HepG2 (cell line): ENCODE results near the gene STARD10. TPM values are rescaled to one million over a fixed set of nuclear protein-coding genes. Genes with fewer than 3 reads are reported as not detected.

Experiments used
- ATAC-seq: fragments of 200-7000 bp; cut with Tn5 transposase; 3 replicates; pipeline ENCODE4 v1.9.1; 2020; ENCODE audit warnings: mild to moderate bottlenecking, moderate library complexity
- BruUV-seq: library from RNA; stranded (reverse); fragments of 400-500 nt; replicated peaks from 2 replicates; lab custom pipeline; 2021; lab: Mats Ljungman, UMichigan
- CTCF ChIA-PET: fragments of 300-600 bp; formaldehyde crosslinking; extraction: SDS; loops from one replicate; lab custom pipeline; 2021; ENCODE audit warnings: low total read pairs, inconsistent platforms, low intra/inter-chr PET ratio; lab: Yijun Ruan, JAX
- POLR2A ChIA-PET: fragments of 350-600 bp; sonication (Branson Sonifier 250); formaldehyde crosslinking; loops from one replicate; lab custom pipeline; 2020; ENCODE audit warnings: antibody characterized with exemption, inconsistent platforms; lab: Yijun Ruan, JAX
- DNase-seq: peaks from one replicate; pipeline ENCODE4 v3.0.0-alpha.2; 2015; ENCODE audit warnings: low spot score
- FAIRE-seq: peaks from 3 replicates; lab custom pipeline; 2011; peaks lifted over from hg19 to GRCh38; lab: Jason Lieb, UNC
- H2AFZ ChIP-seq: one replicate; pipeline ENCODE4 v1.6.1; 2011; ENCODE audit warnings: low read length, inconsistent platforms
- H3K27ac ChIP-seq: fragments of 300-600 bp; 3 replicates; pipeline ENCODE4 v1.8.0; 2011; ENCODE audit warnings: mixed run types, mild to moderate bottlenecking, mixed read lengths, low read length, inconsistent platforms; ENCODE audit not compliant: insufficient read depth; ENCODE audit errors: extremely low read length
- H3K27me3 ChIP-seq, 2 experiments: fragments of 200-600 bp in 1 of 2; 2 replicates in 1 of 2; 3 replicates in 1 of 2; pipeline versions ENCODE4 v1.6.0 to v1.8.0; 2011; ENCODE audit warnings: low read length in 2 of 2, mild to moderate bottlenecking in 2 of 2, moderate library complexity in 2 of 2, inconsistent platforms in 1 of 2; ENCODE audit not compliant: insufficient read depth in 2 of 2, control insufficient read depth in 1 of 2
- H3K36me3 ChIP-seq, 2 experiments: fragments of 200-600 bp in 1 of 2; replicated peaks in 1 of 2; 2 replicates in 1 of 2; 3 replicates in 1 of 2; pipeline versions ENCODE4 v1.5.1 to v1.8.0; 2011; ENCODE audit warnings: low read length in 2 of 2, inconsistent platforms in 1 of 2; ENCODE audit not compliant: insufficient read depth in 2 of 2, control insufficient read depth in 1 of 2
- H3K4me1 ChIP-seq: 2 replicates; pipeline ENCODE4 v1.5.1; 2012; ENCODE audit warnings: low read length, inconsistent platforms; ENCODE audit not compliant: insufficient read depth
- H3K4me2 ChIP-seq: 2 replicates; pipeline ENCODE4 v1.6.0; 2011; ENCODE audit warnings: low read depth, low read length, inconsistent platforms
- H3K4me3 ChIP-seq, 3 experiments: fragments of 200-600 bp in 1 of 3; sonication (generic), shearing (Covaris generic) in 1 of 3; replicated peaks in 1 of 3; 2 replicates each; pipeline ENCODE4 v1.5.1; 2011 to 2016; ENCODE audit warnings: low read length in 3 of 3, inconsistent platforms in 2 of 3, low read depth in 2 of 3, mild to moderate bottlenecking in 2 of 3, control low read depth in 1 of 3, mixed read lengths in 1 of 3; ENCODE audit not compliant: insufficient read depth in 1 of 3
- H3K79me2 ChIP-seq: one replicate; pipeline ENCODE4 v1.6.1; 2011; ENCODE audit warnings: low read length, inconsistent platforms; ENCODE audit not compliant: insufficient read depth
- H3K9ac ChIP-seq: 2 replicates; pipeline ENCODE4 v1.6.0; 2011; ENCODE audit warnings: mild to moderate bottlenecking, low read depth, low read length, inconsistent platforms; ENCODE audit not compliant: insufficient read depth
- H3K9me3 ChIP-seq: 2 replicates; pipeline ENCODE4 v1.5.1; 2012; ENCODE audit warnings: mild to moderate bottlenecking, low read length
- H4K20me1 ChIP-seq: 2 replicates; pipeline ENCODE4 v1.6.0; 2011; ENCODE audit warnings: inconsistent platforms, mild to moderate bottlenecking, low read length, moderate library complexity; ENCODE audit not compliant: insufficient read depth
- FOSL2 ChIP-seq: sonication (generic); formaldehyde crosslinking; IDR thresholded peaks from 2 replicates; pipeline ENCODE4 v1.4.0; 2020; ENCODE audit warnings: missing genetic modification reagents
- FOXM1 ChIP-seq: sonication (generic); formaldehyde crosslinking; IDR thresholded peaks from 2 replicates; pipeline ENCODE4 v1.5.0; 2020; ENCODE audit warnings: missing genetic modification reagents
- GABPB1 ChIP-seq: IDR thresholded peaks from 2 replicates; pipeline ENCODE4 v1.6.1; 2016; ENCODE audit warnings: mild to moderate bottlenecking, missing genetic modification reagents, moderate library complexity, missing compliant biosample characterization
- HIVEP1 ChIP-seq: sonication (generic); formaldehyde crosslinking; IDR thresholded peaks from 2 replicates; pipeline ENCODE4 v1.4.0; 2020; ENCODE audit warnings: mild to moderate bottlenecking, missing genetic modification reagents
- RBM22 ChIP-seq: fragments of 200-400 bp; formaldehyde crosslinking; optimal IDR thresholded peaks from 2 replicates; pipeline ENCODE3; 2017; ENCODE audit warnings: mild to moderate bottlenecking, low read length, moderate library complexity
- WGBS: methylation state at CpG from one replicate; pipeline ENCODE4 v1.1.6; 2017; ENCODE audit warnings: low lambda C conversion rate; 5-methylcytosine and 5-hydroxymethylcytosine counted together
- in situ Hi-C: cut with HindIII; loops from 2 replicates; pipeline ENCODE4 v1.10.0; 2017; ENCODE audit warnings: low pct_unique_long_range_greater_than_20kb; ENCODE audit not compliant: extremely low pct_ligation_motif_present
- intact Hi-C: fragments of 100-400 bp; cut with micrococcal nuclease; formaldehyde crosslinking; loops from one replicate; pipeline ENCODE4 v1.10.0; 2022; ENCODE audit not compliant: unreplicated experiment
- polyA plus RNA-seq, 8 experiments: library from polyadenylated mRNA; depleted of rRNA in 3 of 8; stranded (reverse) in 7 of 8; unstranded in 1 of 8; fragments of >200 nt; fragmentation: Illumina TruSeq in 4 of 8; extraction: Trizol in 4 of 8; gene quantifications; 2 replicates each; pipeline versions ENCODE4 v1.2.1 to v1.2.3, GENCODE V29; 2011 to 2016; ENCODE audit warnings: low read depth in 4 of 8, missing spikeins in 1 of 8, mixed read lengths in 1 of 8; ENCODE audit not compliant: insufficient read depth in 1 of 8
- total RNA-seq, 5 experiments: library from RNA; depleted of rRNA; stranded (reverse); fragments of >200 nt; fragmentation: Illumina TruSeq; extraction: Trizol; gene quantifications; 2 replicates each; pipeline ENCODE4 v1.2.3, GENCODE V29; 2016; ENCODE audit warnings: low read depth in 1 of 5
- TF ChIP-seq, protein P1 (sequence below): sonication (generic); formaldehyde crosslinking; IDR thresholded peaks from 2 replicates; pipeline ENCODE4 v1.4.0; 2020; ENCODE audit warnings: missing genetic modification reagents

The STARD10 gene
- total and polyA plus RNA-seq, 2 of the 13 experiments (the other 11 are each of a cell fraction or from before 2014, with no cell fraction given) = 260 to 341 TPM

DNA sequence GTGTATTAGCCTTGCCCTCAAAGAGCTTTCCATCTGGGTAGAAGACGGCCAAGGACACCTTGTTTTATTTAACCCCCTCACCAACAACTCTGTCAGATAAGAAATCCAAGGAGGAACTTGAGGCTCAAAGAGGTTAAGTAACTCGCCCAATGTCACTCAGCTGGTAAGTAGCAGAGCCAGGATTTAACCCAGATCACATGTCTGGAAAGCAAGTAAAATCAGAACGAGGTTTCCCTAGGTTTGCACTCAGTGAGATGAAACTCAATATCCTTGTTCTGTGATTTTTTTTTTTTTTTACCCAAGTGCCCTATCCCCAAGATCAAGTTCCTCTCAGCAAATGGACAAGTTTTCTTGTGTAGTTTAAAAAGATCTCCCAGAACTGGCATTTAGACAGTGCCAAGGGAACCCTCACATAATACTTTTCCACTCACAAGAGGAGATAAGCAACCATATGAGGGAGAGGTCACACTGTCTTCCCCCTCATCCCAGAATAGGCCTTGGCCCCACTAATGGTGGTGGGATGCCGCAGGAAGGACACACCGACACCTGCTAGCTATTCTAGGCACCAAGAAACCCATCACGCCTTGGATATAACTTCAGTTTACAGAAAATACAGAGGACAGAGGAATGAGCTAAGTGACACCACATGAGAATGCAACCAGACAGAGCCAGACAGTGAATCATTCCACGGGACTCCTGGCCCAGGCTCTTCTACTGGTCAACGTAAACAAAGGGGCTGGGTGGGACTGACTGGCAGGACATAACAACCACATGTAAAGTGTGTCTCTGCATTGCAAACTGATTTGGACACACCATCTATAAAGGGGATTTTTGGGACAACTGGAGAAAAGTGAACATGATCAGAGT is 33.1 kb downstream of the STARD10 start:
- Histone ChIP-seq H3K4me1 (peaks cover 21% of the 10 kb centered on the region), H2AFZ (no peak overlapping the region), H3K4me3 (no peak overlapping the region), H3K9me3 (no peaks in the 10 kb centered on the region), H4K20me1 (0 out of 2 replicates have a peak, but pooled peaks cover 3% of the 10 kb centered on the region), H3K27ac (no peak overlapping the region), H3K9ac (no peak overlapping the region), H3K4me2 (no peak overlapping the region), H3K36me3 (peaks cover 35 to 58% of the 10 kb centered on the region in 2 experiments), H3K27me3 (no peaks in the 10 kb centered on the region), H3K79me2 (peaks cover 39% of the 10 kb centered on the region)
- in situ Hi-C loops = no loop called here
- ATAC-seq (no peak), FAIRE-seq (no peak), DNase-seq (no peak)
- intact Hi-C loops = no loop called here
- ChIA-PET CTCF (no interaction called here), POLR2A (interaction anchor here (1.0 to 1.2 kb wide), 2 partner anchors 17 to 26 kb away, joined by 3 read pairs; no protein-coding TSS in a partner anchor)
- WGBS = 94% methylated on average over 8 of the region's 8 CpGs
- TF ChIP-seq FOSL2 (CRISPR knock-in tag) (peak; percentile 29; the same call in 1 of the 2 replicates), GABPB1 (CRISPR knock-in tag) (no peak), FOXM1 (CRISPR knock-in tag) (no peak), RBM22 (peak; percentile 55), HIVEP1 (no peak)
- TF ChIP-seq, protein P1, sequence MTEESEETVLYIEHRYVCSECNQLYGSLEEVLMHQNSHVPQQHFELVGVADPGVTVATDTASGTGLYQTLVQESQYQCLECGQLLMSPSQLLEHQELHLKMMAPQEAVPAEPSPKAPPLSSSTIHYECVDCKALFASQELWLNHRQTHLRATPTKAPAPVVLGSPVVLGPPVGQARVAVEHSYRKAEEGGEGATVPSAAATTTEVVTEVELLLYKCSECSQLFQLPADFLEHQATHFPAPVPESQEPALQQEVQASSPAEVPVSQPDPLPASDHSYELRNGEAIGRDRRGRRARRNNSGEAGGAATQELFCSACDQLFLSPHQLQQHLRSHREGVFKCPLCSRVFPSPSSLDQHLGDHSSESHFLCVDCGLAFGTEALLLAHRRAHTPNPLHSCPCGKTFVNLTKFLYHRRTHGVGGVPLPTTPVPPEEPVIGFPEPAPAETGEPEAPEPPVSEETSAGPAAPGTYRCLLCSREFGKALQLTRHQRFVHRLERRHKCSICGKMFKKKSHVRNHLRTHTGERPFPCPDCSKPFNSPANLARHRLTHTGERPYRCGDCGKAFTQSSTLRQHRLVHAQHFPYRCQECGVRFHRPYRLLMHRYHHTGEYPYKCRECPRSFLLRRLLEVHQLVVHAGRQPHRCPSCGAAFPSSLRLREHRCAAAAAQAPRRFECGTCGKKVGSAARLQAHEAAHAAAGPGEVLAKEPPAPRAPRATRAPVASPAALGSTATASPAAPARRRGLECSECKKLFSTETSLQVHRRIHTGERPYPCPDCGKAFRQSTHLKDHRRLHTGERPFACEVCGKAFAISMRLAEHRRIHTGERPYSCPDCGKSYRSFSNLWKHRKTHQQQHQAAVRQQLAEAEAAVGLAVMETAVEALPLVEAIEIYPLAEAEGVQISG (CRISPR knock-in tag) = no peak
- BruUV-seq = no TSS peak
